ENCODE results near the gene ACP1.

DNA sequence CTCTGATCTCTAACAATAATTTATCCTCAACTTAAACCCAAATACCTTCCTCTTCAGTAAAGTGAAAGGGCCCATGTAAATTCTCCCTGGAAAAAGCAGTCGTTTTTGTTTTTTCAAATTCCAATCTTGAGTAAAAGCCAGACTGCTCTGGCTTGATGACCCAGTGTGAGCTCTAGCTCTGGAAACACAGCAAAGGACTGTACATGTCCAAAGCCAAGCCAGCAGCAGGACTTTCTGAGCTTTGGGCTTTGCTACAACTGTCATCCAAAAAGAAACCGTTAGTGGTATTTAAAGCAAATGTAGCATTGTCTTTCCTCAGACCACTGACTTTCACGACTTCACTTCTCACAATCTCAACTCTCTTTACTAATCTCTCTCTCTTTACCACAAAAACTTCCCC, 26.3 kb upstream of the ACP1 start:
- TF ChIP-seq, protein P1, sequence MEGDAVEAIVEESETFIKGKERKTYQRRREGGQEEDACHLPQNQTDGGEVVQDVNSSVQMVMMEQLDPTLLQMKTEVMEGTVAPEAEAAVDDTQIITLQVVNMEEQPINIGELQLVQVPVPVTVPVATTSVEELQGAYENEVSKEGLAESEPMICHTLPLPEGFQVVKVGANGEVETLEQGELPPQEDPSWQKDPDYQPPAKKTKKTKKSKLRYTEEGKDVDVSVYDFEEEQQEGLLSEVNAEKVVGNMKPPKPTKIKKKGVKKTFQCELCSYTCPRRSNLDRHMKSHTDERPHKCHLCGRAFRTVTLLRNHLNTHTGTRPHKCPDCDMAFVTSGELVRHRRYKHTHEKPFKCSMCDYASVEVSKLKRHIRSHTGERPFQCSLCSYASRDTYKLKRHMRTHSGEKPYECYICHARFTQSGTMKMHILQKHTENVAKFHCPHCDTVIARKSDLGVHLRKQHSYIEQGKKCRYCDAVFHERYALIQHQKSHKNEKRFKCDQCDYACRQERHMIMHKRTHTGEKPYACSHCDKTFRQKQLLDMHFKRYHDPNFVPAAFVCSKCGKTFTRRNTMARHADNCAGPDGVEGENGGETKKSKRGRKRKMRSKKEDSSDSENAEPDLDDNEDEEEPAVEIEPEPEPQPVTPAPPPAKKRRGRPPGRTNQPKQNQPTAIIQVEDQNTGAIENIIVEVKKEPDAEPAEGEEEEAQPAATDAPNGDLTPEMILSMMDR (IDR thresholded peaks at IDR 0.05; ENCODE audit: insufficient read depth, low read depth, low read length): no peak
- no peak for TF ChIP-seq EZH2 (IDR thresholded peaks at IDR 0.05; ENCODE audit: insufficient read depth, low read length)
